IPS DF 19.7 (cell line): ENCODE data around the gene PRM2.
"Not testable (repeated sequence)": the region's sequence is repeated elsewhere in the genome, so short reads cannot be mapped to it uniquely, and the experiment has no call there.

Experiments used
- DNase-seq: peaks from one replicate; pipeline ENCODE4 v3.0.0-alpha.2; 2013; ENCODE audit warnings: low read depth, low spot score

The PRM2 gene

GRCh38 chr16:11307639-11308492 is 31.6 kb upstream of the PRM2 start:
- no peak for DNase-seq

- no peak for DNase-seq
These were observed 30.8 kb upstream of the PRM2 start for GRCh38 chr16:11306997-11307638.

- no peak for DNase-seq
These were observed 30.1 kb upstream of the PRM2 start for GRCh38 chr16:11306381-11306780.

- DNase-seq, result no peak
These were observed 27.3 kb upstream of the PRM2 start for GRCh38 chr16:11303405-11304138.

GRCh38 chr16:11302977-11303376 is 26.7 kb upstream of the PRM2 start:
- no peak for DNase-seq

GRCh38 chr16:11301645-11302501 is 25.6 kb upstream of the PRM2 start:
- no peak for DNase-seq

- DNase-seq, result no peak
These were observed 24.2 kb upstream of the PRM2 start for GRCh38 chr16:11300560-11300892.

GRCh38 chr16:11299865-11300559 is 23.7 kb upstream of the PRM2 start:
- no peak for DNase-seq

- DNase-seq, result not testable (repeated sequence)
These were observed 22.8 kb upstream of the PRM2 start for GRCh38 chr16:11298950-11299547.

GRCh38 chr16:11298143-11298900 is 22.0 kb upstream of the PRM2 start:
- DNase-seq, result no peak

- no peak for DNase-seq
These were observed 21.3 kb upstream of the PRM2 start for GRCh38 chr16:11297492-11298142.

GRCh38 chr16:11296706-11297491 is 20.6 kb upstream of the PRM2 start:
- no peak for DNase-seq

- DNase-seq, result no peak
These were observed 20.0 kb upstream of the PRM2 start for GRCh38 chr16:11296351-11296705.

- no peak for DNase-seq
These were observed 19.4 kb upstream of the PRM2 start for GRCh38 chr16:11295672-11296071.

- DNase-seq, result no peak
These were observed 15.9 kb upstream of the PRM2 start for GRCh38 chr16:11292076-11292748.

- no peak for DNase-seq
These were observed 14.9 kb upstream of the PRM2 start for GRCh38 chr16:11291091-11291703.

GRCh38 chr16:11290102-11290893 is 14.0 kb upstream of the PRM2 start:
- no peak for DNase-seq
